Lung microvascular endothelial cell (primary cell): ENCODE results near the gene EFCAB13. TPM values are rescaled to one million over a fixed set of nuclear protein-coding genes. Genes with fewer than 3 reads are reported as not detected.

Experiments used
- DNase-seq, 2 donors: peaks; one replicate each; pipeline versions ENCODE4 v3.0.0 to v3.0.0-alpha.2; 2010; ENCODE audit warnings: low read depth in 2 of 2
- total RNA-seq: library from RNA; depleted of rRNA; stranded (reverse); fragments of >200 nt; gene quantifications from 2 replicates; pipeline ENCODE4 v1.2.1, GENCODE V29; 2014

Gene EFCAB13
- total RNA-seq = 2.4 and 6.2 TPM in 2 replicates

- DNase-seq = peak; percentile 89 to 92
Measured at GRCh38 chr17:47323382-47324223, at the start of gene EFCAB13. TSS of gene EFCAB13 (plus strand) at chr17:47323955. CDS start at chr17:47328354, 4,399 bp downstream.

GRCh38 chr17:47274319-47275069 lies 49.3 kb upstream of the EFCAB13 start:
- no peak for DNase-seq

GRCh38 chr17:47275245-47275984 lies 48.3 kb upstream of the EFCAB13 start:
- peak in 1 of 2 donors; percentile 55 for DNase-seq

GRCh38 chr17:47276444-47276843 lies 47.3 kb upstream of the EFCAB13 start:
- DNase-seq = no peak

GRCh38 chr17:47276868-47277267 lies 46.9 kb upstream of the EFCAB13 start:
- DNase-seq = peak; percentile 81 to 90

GRCh38 chr17:47277921-47278320 lies 45.8 kb upstream of the EFCAB13 start:
- DNase-seq = no peak

- DNase-seq = no peak
Measured at GRCh38 chr17:47278561-47278960, 45.2 kb upstream of the EFCAB13 start.

- peak; percentile 54 to 91 for DNase-seq
Measured at GRCh38 chr17:47279062-47279801, 44.5 kb upstream of the EFCAB13 start.

GRCh38 chr17:47280072-47280811 lies 43.5 kb upstream of the EFCAB13 start:
- DNase-seq = no peak

GRCh38 chr17:47281216-47281615 lies 42.5 kb upstream of the EFCAB13 start:
- DNase-seq = no peak

- no peak for DNase-seq
Measured at GRCh38 chr17:47285003-47285402, 38.8 kb upstream of the EFCAB13 start.

GRCh38 chr17:47286198-47286914 lies 37.4 kb upstream of the EFCAB13 start:
- peak in 1 of 2 donors; percentile 51 for DNase-seq

GRCh38 chr17:47287068-47287467 lies 36.7 kb upstream of the EFCAB13 start:
- no peak for DNase-seq

- DNase-seq = no peak
Measured at GRCh38 chr17:47287639-47288038, 36.1 kb upstream of the EFCAB13 start.

- DNase-seq = no peak
Measured at GRCh38 chr17:47288531-47289116, 35.1 kb upstream of the EFCAB13 start.

- DNase-seq = no peak
Measured at GRCh38 chr17:47289302-47289701, 34.5 kb upstream of the EFCAB13 start.

GRCh38 chr17:47290870-47291241 lies 32.9 kb upstream of the EFCAB13 start:
- DNase-seq = no peak

GRCh38 chr17:47291242-47291873 lies 32.4 kb upstream of the EFCAB13 start:
- no peak for DNase-seq

GRCh38 chr17:47292206-47292605 lies 31.5 kb upstream of the EFCAB13 start:
- DNase-seq = no peak
